ENCODE data around the gene NT5M.

The NT5M gene

DNA sequence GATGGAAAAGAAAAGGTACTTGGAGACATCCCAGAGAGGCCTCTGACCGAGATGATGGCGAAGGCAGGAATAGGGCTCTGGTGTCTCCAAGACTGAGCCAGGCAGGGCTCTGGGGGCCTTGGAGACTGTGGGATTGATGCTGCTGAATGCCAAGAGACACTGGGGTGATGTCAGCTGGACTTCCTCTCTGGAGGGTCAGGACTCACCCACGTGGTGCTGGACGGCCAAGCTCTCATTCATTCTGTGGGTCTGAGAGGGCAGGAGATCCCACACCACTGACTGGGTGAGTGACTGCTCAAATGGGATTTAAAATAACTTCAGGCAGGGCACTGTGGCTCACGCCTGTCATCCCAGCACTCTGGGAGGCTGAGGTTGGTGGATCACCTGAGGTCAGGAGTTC is 64.8 kb downstream of the NT5M start:
- TF ChIP-seq, protein P1, sequence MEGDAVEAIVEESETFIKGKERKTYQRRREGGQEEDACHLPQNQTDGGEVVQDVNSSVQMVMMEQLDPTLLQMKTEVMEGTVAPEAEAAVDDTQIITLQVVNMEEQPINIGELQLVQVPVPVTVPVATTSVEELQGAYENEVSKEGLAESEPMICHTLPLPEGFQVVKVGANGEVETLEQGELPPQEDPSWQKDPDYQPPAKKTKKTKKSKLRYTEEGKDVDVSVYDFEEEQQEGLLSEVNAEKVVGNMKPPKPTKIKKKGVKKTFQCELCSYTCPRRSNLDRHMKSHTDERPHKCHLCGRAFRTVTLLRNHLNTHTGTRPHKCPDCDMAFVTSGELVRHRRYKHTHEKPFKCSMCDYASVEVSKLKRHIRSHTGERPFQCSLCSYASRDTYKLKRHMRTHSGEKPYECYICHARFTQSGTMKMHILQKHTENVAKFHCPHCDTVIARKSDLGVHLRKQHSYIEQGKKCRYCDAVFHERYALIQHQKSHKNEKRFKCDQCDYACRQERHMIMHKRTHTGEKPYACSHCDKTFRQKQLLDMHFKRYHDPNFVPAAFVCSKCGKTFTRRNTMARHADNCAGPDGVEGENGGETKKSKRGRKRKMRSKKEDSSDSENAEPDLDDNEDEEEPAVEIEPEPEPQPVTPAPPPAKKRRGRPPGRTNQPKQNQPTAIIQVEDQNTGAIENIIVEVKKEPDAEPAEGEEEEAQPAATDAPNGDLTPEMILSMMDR (IDR thresholded peaks at IDR 0.05): no peak
- Mint-ChIP-seq H3K27ac (peak overlapping the region; percentile 93), H3K27me3 (ENCODE audit: low read depth, poor library complexity) (peaks cover 17% of the 10 kb centered on the region), H3K4me1 (peaks cover 53% of the 10 kb centered on the region), H3K36me3 (ENCODE audit: low read depth) (no peaks in the 10 kb centered on the region), H3K9me3 (peaks cover 12% of the 10 kb centered on the region), H3K4me3 (peak overlapping the region; percentile 36)
- no peak for DNase-seq

DNA sequence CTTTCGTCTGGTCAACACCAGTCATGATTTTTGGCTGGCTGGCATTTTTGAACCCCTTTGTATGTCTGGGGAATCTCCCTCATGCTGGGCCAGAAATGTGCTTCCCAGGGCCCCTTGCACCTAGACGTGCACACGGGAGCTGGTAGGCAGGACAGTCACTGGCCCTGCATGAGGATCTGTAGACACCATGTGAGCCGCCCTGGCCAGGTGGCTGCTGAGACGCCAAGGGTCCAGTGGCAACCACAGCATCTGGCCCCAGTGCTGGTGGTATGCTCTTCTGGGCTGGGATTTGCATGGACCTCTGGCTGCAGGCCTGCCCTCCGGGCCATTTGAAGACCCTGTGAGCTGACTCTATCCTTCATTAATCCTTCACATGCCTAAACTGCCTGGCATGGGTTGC is 67.5 kb downstream of the NT5M start:
- Mint-ChIP-seq H3K27ac (no peak overlapping the region), H3K36me3 (ENCODE audit: low read depth) (no peaks in the 10 kb centered on the region), H3K4me1 (peaks cover 37% of the 10 kb centered on the region), H3K27me3 (ENCODE audit: low read depth, poor library complexity) (peaks cover 14% of the 10 kb centered on the region), H3K9me3 (peaks cover 9% of the 10 kb centered on the region), H3K4me3 (no peak overlapping the region)
- TF ChIP-seq, protein P1 (IDR thresholded peaks at IDR 0.05): no peak
- no peak for DNase-seq

DNA sequence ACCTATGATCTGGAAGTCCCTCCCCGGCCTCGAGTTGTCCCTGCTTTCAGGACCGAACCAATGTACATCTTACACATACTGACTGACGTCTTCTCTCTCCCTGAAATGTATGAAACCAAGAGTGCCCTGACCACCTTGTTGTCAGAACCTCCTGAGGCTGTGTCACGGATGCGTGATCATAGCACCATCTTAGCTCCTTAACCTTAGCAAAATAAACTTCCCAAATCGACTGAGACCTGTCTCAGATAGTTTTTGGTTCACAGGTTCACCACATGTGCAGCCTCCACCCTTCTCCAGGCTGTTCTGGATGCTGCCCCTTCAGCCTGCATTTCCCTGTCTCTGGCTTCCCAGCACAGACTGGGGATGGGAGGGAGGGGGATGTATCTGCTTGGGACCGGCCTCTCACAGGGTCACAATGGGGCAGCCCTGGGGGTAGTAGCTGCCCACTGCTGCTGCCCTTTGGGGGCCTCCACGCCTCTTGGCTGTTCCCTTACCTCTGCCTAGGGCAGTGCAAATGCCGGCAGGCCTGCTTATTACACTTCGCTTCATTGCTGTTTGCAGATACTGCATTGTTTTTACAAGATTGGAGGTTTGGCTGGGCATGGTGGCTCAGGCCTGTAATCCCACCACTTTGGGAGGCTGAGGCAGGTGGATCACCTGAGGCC is 69.8 kb downstream of the NT5M start:
- Mint-ChIP-seq H3K4me3 (no peak overlapping the region), H3K27ac (no peak overlapping the region), H3K36me3 (ENCODE audit: low read depth) (no peaks in the 10 kb centered on the region), H3K4me1 (peaks cover 18% of the 10 kb centered on the region), H3K9me3 (no peaks in the 10 kb centered on the region), H3K27me3 (ENCODE audit: low read depth, poor library complexity) (peaks cover 14% of the 10 kb centered on the region)
- TF ChIP-seq, protein P1 (IDR thresholded peaks at IDR 0.05): no peak
- DNase-seq: no peak

DNA sequence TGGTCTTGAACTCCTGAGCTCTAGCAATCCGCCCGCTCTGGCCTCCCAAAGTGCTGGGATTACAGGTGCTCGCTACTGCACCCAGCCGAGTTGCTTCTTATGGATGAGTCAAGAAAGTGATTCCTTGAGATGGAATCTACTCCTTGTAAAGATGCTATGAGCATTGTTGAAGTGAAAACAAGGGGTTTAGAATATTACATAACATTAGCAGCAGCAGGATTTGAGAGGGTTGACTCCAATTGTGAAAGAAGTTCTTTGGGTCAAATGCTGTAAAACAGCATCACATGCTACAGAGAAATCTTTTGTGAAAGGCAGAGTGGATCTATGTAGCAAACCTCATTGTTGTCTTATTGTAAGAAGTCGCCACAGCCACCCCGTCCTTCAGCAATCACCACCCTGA is 72.7 kb downstream of the NT5M start:
- Mint-ChIP-seq H3K9me3 (no peaks in the 10 kb centered on the region), H3K4me3 (no peak overlapping the region), H3K36me3 (ENCODE audit: low read depth) (no peaks in the 10 kb centered on the region), H3K27me3 (ENCODE audit: low read depth, poor library complexity) (peaks cover 18% of the 10 kb centered on the region), H3K4me1 (peaks cover 18% of the 10 kb centered on the region), H3K27ac (no peak overlapping the region)
- DNase-seq: no peak
- TF ChIP-seq, protein P1 (IDR thresholded peaks at IDR 0.05): no peak

DNA sequence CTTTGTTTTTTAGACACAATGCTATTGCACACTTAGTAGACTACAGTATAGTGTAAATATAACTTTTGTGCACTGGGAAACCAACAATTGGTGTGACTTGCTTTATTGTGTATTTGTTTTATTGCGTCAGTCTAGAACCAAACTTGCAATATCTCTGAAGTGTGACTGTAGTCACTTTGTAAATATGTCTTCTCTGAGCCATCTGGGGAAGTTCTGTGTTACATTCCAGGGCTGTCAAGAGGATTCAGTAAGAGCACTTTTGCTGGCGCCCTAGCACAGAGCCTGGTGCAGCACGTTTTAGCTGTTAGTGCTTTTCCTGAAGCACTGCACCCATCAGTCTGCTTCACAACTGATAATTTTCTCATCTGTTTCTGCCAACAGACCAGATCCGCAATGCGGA is 73.2 kb downstream of the NT5M start:
- no peak overlapping the region for H3K27ac Mint-ChIP-seq
- no peaks in the 10 kb centered on the region for H3K9me3 Mint-ChIP-seq
- H3K4me3 Mint-ChIP-seq: no peak overlapping the region
- peaks cover 13% of the 10 kb centered on the region for H3K4me1 Mint-ChIP-seq
- DNase-seq: no peak
- peaks cover 23% of the 10 kb centered on the region for H3K27me3 Mint-ChIP-seq (ENCODE audit: low read depth, poor library complexity)
- TF ChIP-seq, protein P1 (IDR thresholded peaks at IDR 0.05): no peak
- no peaks in the 10 kb centered on the region for H3K36me3 Mint-ChIP-seq (ENCODE audit: low read depth)

Measured in nephron progenitor cell (in vitro differentiated cells).